Liver (tissue), 9 donors: Measurements from ENCODE around the gene SIN3B. TPM values are rescaled to one million over a fixed set of nuclear protein-coding genes. Genes with fewer than 3 reads are reported as not detected.

Experiments used
- DNase-seq: peaks from one replicate; pipeline ENCODE4 v3.0.0-alpha.2; 2017; ENCODE audit warnings: low spot score
- H3K27ac ChIP-seq, 2 donors: one replicate each; pipeline ENCODE4 v1.7.0; 2013; ENCODE audit warnings: inconsistent platforms in 2 of 2, low read length in 2 of 2, control low read depth in 1 of 2, low read depth in 1 of 2, mild to moderate bottlenecking in 1 of 2
- H3K27me3 ChIP-seq, 4 donors: one replicate each; pipeline versions ENCODE4 v1.6.1 to v1.7.0; 2013; ENCODE audit warnings: low read length in 3 of 4, inconsistent platforms in 1 of 4, mild to moderate bottlenecking in 1 of 4, moderate library complexity in 1 of 4; ENCODE audit not compliant: control insufficient read depth in 4 of 4, insufficient read depth in 4 of 4
- H3K36me3 ChIP-seq, 4 donors: one replicate each; pipeline versions ENCODE4 v1.6.1 to v1.7.0; 2013; ENCODE audit warnings: low read length in 3 of 4, mild to moderate bottlenecking in 3 of 4, low read depth in 1 of 4, moderate library complexity in 1 of 4; ENCODE audit not compliant: control insufficient read depth in 4 of 4, insufficient read depth in 3 of 4
- H3K4me1 ChIP-seq, 4 donors: one replicate each; pipeline versions ENCODE4 v1.6.1 to v1.7.0; 2013; ENCODE audit warnings: low read length in 3 of 4, mild to moderate bottlenecking in 3 of 4, moderate library complexity in 1 of 4; ENCODE audit not compliant: control insufficient read depth in 4 of 4, insufficient read depth in 4 of 4
- H3K4me3 ChIP-seq, 3 donors: one replicate each; pipeline versions ENCODE4 v1.6.1 to v1.7.0; 2013; ENCODE audit warnings: low read length in 3 of 3, control low read depth in 1 of 3, low read depth in 1 of 3, mild to moderate bottlenecking in 1 of 3
- H3K9ac ChIP-seq, 2 donors: one replicate each; pipeline ENCODE4 v1.7.0; 2013; ENCODE audit warnings: low read length in 2 of 2, mild to moderate bottlenecking in 2 of 2, moderate library complexity in 2 of 2, control low read depth in 1 of 2, low read depth in 1 of 2
- H3K9me3 ChIP-seq, 4 donors: one replicate each; pipeline versions ENCODE4 v1.6.1 to v1.7.0; 2013; ENCODE audit warnings: low read length in 3 of 4; ENCODE audit not compliant: control insufficient read depth in 4 of 4
- EGR1 ChIP-seq, 2 donors: IDR thresholded peaks; 2 replicates each; pipeline ENCODE4 v1.6.1; 2016 to 2018; ENCODE audit warnings: antibody characterized with exemption in 2 of 2, low read depth in 2 of 2
- FOXA1 ChIP-seq: IDR thresholded peaks from 2 replicates; pipeline ENCODE4 v1.6.1; 2016; ENCODE audit warnings: antibody characterized with exemption
- FOXA2 ChIP-seq: IDR thresholded peaks from 2 replicates; pipeline ENCODE4 v1.6.1; 2016; ENCODE audit warnings: antibody characterized with exemption
- GABPA ChIP-seq, 2 donors: IDR thresholded peaks in 1 of 2; conservative IDR thresholded peaks in 1 of 2; 2 replicates each; pipeline ENCODE4 v1.6.1; 2016; ENCODE audit warnings: antibody characterized with exemption in 2 of 2, mild to moderate bottlenecking in 1 of 2, moderate library complexity in 1 of 2
- HNF4G ChIP-seq: IDR thresholded peaks from 2 replicates; pipeline ENCODE4 v1.6.1; 2016; ENCODE audit warnings: antibody characterized with exemption
- NR2F2 ChIP-seq: IDR thresholded peaks from 2 replicates; pipeline ENCODE4 v1.6.1; 2016; ENCODE audit warnings: antibody characterized with exemption
- RAD21 ChIP-seq, 2 donors: IDR thresholded peaks; 2 replicates each; pipeline ENCODE4 v1.6.1; 2016; ENCODE audit warnings: antibody characterized with exemption in 2 of 2, mild to moderate bottlenecking in 2 of 2
- RXRA ChIP-seq, 2 donors: IDR thresholded peaks; 2 replicates each; pipeline ENCODE4 v1.6.1; 2017 to 2018; ENCODE audit warnings: antibody characterized with exemption in 2 of 2, mild to moderate bottlenecking in 1 of 2
- TAF1 ChIP-seq: conservative IDR thresholded peaks from 2 replicates; pipeline ENCODE4 v1.6.1; 2016; ENCODE audit warnings: antibody characterized with exemption, mild to moderate bottlenecking
- YY1 ChIP-seq: IDR thresholded peaks from 2 replicates; pipeline ENCODE4 v1.6.1; 2016; ENCODE audit warnings: antibody characterized with exemption, mild to moderate bottlenecking
- WGBS: extraction: QIAGEN DNeasy Blood & Tissue Kit; methylation state at CpG from one replicate; pipeline ENCODE4 v1.1.7; 2013; 5-methylcytosine and 5-hydroxymethylcytosine counted together
- polyA plus RNA-seq, 2 donors: library from polyadenylated mRNA; stranded (reverse) in 1 of 2; unstranded in 1 of 2; fragments of 200-250 nt in 1 of 2; fragments of >200 nt in 1 of 2; fragmentation: Nextera tagmentation in 1 of 2; extraction: Ambion mirVana in 1 of 2; gene quantifications; one replicate each; pipeline versions ENCODE4 v1.2.1 to v1.2.3, GENCODE V29; 2013 to 2015
- total RNA-seq, 2 donors: library from RNA; depleted of rRNA; stranded (reverse); fragments of >200 nt; gene quantifications; one replicate each; pipeline ENCODE4 v1.2.3, GENCODE V29; 2014
- TF ChIP-seq, protein P1 (sequence below): IDR thresholded peaks from 2 replicates; pipeline ENCODE4 v1.6.1; 2016; ENCODE audit warnings: antibody characterized with exemption, mild to moderate bottlenecking
- TF ChIP-seq, protein P2 (sequence below): fragments of 150-350 bp; IDR thresholded peaks from 2 replicates; pipeline ENCODE4 v1.5.1; 2017; ENCODE audit warnings: improper control_type of control experiment, low read depth, low read length; ENCODE audit not compliant: missing input control
- TF ChIP-seq, protein P3 (sequence below): IDR thresholded peaks from 2 replicates; pipeline ENCODE4 v1.6.1; 2016; ENCODE audit warnings: antibody characterized with exemption
- donor health status: healthy.
- donor health status: healthy.
- donor health status: healthy.
- donor health status: healthy.
- donor health status: healthy.

The SIN3B gene
- total and polyA plus RNA-seq, 4 donors, result 6.1 to 17.1 (median 8.6) TPM

DNA sequence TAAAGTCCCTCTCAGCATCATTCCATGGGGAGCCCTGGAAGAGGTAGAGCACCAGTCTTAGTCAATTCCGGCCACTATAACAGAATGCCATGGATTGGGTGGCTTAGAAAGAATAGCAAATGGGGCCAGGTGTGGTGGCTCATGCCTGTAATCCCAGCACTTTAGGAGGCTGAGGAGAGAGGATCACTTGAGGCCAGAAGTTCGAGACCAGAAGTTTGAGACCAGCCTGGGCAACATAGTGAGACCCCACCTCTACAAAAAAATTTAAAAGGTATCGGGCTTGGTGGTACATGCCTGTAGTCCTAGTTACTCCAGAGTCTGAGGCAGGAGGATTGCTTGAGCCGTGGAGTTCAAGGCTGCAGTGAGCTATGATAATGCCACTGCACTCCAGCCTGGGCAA is 25.0 kb upstream of the SIN3B start:
- Histone ChIP-seq H3K9ac (no peak overlapping the region), H3K36me3 (no peaks in the 10 kb centered on the region), H3K27ac (no peak overlapping the region), H3K27me3 (no peaks in the 10 kb centered on the region), H3K4me1 (no peaks in the 10 kb centered on the region), H3K9me3 (no peaks in the 10 kb centered on the region), H3K4me3 (no peak overlapping the region)
- 89% methylated on average over 4 of the region's 4 CpGs for WGBS
- DNase-seq, result no peak
- TF ChIP-seq RAD21 (IDR thresholded peaks at IDR 0.05), result no peak
- TF ChIP-seq YY1, result no peak

DNA sequence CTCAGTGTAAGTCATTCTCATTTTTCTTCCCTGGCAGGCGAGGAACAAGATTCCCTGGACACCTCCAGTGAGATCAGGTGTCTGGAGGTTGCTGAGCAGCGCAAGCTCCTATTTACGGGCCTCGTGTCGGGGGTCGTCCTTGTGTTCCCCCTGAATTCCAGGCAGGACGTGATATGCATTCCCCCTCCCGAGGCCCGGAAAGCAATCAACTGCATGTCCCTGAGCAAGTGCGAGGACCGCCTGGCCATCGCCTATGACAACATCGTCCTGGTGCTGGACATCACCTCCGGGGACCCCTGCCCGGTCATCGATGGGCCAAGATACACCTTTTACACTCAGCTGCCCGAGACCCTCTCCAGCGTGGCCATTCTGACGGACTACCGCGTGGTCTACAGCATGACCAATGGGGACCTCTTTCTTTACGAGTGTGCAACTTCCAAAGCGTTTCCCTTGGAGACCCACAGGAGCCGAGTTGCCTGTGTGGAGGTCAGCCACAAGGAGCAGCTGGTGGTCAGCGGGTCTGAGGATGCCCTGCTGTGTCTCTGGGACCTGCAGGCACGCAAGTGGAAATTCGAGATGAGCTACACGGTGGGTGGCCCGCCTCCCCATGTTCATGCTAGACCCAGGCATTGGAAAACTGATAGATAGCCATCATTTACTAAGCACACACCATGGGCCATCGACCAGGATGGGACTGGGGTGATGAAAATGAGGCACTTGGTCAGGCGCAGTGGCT is 21.5 kb upstream of the SIN3B start:
- TF ChIP-seq RXRA (IDR thresholded peaks at IDR 0.05) (no peak), FOXA2 (no peak), EGR1 (IDR thresholded peaks at IDR 0.05; ENCODE audit: low read depth in 2 of 2) (no peak), HNF4G (no peak), TAF1 (no peak), GABPA (IDR thresholded peaks at IDR 0.05 in 1 of 2, conservative IDR thresholded peaks at IDR 0.05 in 1 of 2) (no peak), YY1 (no peak), NR2F2 (no peak), FOXA1 (no peak)
- TF ChIP-seq, protein P1, sequence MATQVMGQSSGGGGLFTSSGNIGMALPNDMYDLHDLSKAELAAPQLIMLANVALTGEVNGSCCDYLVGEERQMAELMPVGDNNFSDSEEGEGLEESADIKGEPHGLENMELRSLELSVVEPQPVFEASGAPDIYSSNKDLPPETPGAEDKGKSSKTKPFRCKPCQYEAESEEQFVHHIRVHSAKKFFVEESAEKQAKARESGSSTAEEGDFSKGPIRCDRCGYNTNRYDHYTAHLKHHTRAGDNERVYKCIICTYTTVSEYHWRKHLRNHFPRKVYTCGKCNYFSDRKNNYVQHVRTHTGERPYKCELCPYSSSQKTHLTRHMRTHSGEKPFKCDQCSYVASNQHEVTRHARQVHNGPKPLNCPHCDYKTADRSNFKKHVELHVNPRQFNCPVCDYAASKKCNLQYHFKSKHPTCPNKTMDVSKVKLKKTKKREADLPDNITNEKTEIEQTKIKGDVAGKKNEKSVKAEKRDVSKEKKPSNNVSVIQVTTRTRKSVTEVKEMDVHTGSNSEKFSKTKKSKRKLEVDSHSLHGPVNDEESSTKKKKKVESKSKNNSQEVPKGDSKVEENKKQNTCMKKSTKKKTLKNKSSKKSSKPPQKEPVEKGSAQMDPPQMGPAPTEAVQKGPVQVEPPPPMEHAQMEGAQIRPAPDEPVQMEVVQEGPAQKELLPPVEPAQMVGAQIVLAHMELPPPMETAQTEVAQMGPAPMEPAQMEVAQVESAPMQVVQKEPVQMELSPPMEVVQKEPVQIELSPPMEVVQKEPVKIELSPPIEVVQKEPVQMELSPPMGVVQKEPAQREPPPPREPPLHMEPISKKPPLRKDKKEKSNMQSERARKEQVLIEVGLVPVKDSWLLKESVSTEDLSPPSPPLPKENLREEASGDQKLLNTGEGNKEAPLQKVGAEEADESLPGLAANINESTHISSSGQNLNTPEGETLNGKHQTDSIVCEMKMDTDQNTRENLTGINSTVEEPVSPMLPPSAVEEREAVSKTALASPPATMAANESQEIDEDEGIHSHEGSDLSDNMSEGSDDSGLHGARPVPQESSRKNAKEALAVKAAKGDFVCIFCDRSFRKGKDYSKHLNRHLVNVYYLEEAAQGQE, result no peak
- TF ChIP-seq, protein P2, sequence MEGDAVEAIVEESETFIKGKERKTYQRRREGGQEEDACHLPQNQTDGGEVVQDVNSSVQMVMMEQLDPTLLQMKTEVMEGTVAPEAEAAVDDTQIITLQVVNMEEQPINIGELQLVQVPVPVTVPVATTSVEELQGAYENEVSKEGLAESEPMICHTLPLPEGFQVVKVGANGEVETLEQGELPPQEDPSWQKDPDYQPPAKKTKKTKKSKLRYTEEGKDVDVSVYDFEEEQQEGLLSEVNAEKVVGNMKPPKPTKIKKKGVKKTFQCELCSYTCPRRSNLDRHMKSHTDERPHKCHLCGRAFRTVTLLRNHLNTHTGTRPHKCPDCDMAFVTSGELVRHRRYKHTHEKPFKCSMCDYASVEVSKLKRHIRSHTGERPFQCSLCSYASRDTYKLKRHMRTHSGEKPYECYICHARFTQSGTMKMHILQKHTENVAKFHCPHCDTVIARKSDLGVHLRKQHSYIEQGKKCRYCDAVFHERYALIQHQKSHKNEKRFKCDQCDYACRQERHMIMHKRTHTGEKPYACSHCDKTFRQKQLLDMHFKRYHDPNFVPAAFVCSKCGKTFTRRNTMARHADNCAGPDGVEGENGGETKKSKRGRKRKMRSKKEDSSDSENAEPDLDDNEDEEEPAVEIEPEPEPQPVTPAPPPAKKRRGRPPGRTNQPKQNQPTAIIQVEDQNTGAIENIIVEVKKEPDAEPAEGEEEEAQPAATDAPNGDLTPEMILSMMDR, result no peak
- TF ChIP-seq, protein P3, sequence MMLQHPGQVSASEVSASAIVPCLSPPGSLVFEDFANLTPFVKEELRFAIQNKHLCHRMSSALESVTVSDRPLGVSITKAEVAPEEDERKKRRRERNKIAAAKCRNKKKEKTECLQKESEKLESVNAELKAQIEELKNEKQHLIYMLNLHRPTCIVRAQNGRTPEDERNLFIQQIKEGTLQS, result no peak
- Histone ChIP-seq H3K4me1 (no peaks in the 10 kb centered on the region), H3K9me3 (no peaks in the 10 kb centered on the region), H3K27ac (no peak overlapping the region), H3K9ac (no peak overlapping the region), H3K27me3 (no peaks in the 10 kb centered on the region), H3K4me3 (no peak overlapping the region), H3K36me3 (no peaks in the 10 kb centered on the region)
- DNase-seq, result no peak
- 85% methylated on average over 31 of the region's 31 CpGs for WGBS
